Tibial nerve (tissue), 4 donors: Measurements from ENCODE around the gene KIDINS220. TPM values are rescaled to one million over a fixed set of nuclear protein-coding genes. Genes with fewer than 3 reads are reported as not detected.
"Not testable (repeated sequence)": the region's sequence is repeated elsewhere in the genome, so short reads cannot be mapped to it uniquely, and the experiment has no call there.

Source experiments
- DNase-seq, 2 donors: peaks; one replicate each; pipeline ENCODE4 v3.0.0-alpha.2; 2019; ENCODE audit warnings: low spot score in 2 of 2
- H3K27ac ChIP-seq, 4 donors: fragments of 200-600 bp; sonication (generic) in 3 of 4; one replicate each; pipeline ENCODE4 v1.5.1; 2017 to 2019; ENCODE audit warnings: mild to moderate bottlenecking in 1 of 4
- H3K27me3 ChIP-seq, 2 donors: fragments of 200-600 bp; sonication (generic) in 1 of 2; one replicate each; pipeline versions ENCODE4 v1.5.1 to v1.6.0; 2017 to 2019
- H3K36me3 ChIP-seq, 3 donors: fragments of 200-600 bp; sonication (generic); one replicate each; pipeline ENCODE4 v1.5.1; 2018 to 2019
- H3K4me1 ChIP-seq, 4 donors: fragments of 200-600 bp; sonication (generic) in 3 of 4; one replicate each; pipeline ENCODE4 v1.5.1; 2017 to 2019
- H3K4me3 ChIP-seq, 4 donors: fragments of 200-600 bp; sonication (generic) in 3 of 4; one replicate each; pipeline ENCODE4 v1.5.1; 2017 to 2019; ENCODE audit warnings: mild to moderate bottlenecking in 1 of 4, moderate library complexity in 1 of 4
- H3K9me3 ChIP-seq, 4 donors: fragments of 200-600 bp; sonication (generic) in 3 of 4; one replicate each; pipeline ENCODE4 v1.5.1; 2017 to 2019
- CTCF ChIP-seq, 5 experiments: fragments of 200-600 bp in 3 of 5; fragments of 450-650 bp in 2 of 5; sonication (generic) in 3 of 5; IDR thresholded peaks; one replicate each; pipeline ENCODE4 v1.5.1; 2016 to 2019; ENCODE audit warnings: antibody characterized with exemption in 5 of 5, mild to moderate bottlenecking in 3 of 5, moderate library complexity in 2 of 5
- EP300 ChIP-seq, 2 donors: sonication (generic); formaldehyde crosslinking; IDR thresholded peaks; one replicate each; pipeline ENCODE4 v1.6.1; 2017; ENCODE audit warnings: antibody characterized with exemption in 2 of 2, mild to moderate bottlenecking in 1 of 2
- POLR2A ChIP-seq, 2 donors: fragments of 450-650 bp; IDR thresholded peaks; one replicate each; pipeline ENCODE4 v1.6.1; 2017; ENCODE audit warnings: antibody characterized with exemption in 2 of 2, mild to moderate bottlenecking in 2 of 2, moderate library complexity in 2 of 2
- whole genome bisulfite sequencing, 2 donors: methylation state at CpG; one replicate each; pipeline ENCODE4 v1.1.5; 2018; 5-methylcytosine and 5-hydroxymethylcytosine counted together
- total RNA-seq, 4 donors: library from RNA; depleted of rRNA; stranded (reverse); fragments of >200 nt; gene quantifications; one replicate each; pipeline ENCODE4 v1.1.0, GENCODE V29; 2016

Gene KIDINS220
- total RNA-seq, 4 donors from 2014 or later: 80.1 to 131 (median 109) TPM

- Histone ChIP-seq H3K9me3 (no peaks in the 10 kb centered on the region), H3K4me3 (no peak overlapping the region), H3K36me3 (peaks cover 0 to 78% (median 8%) of the 10 kb centered on the region in 3 donors), H3K4me1 (no peaks in the 10 kb centered on the region), H3K27me3 (no peaks in the 10 kb centered on the region), H3K27ac (no peak overlapping the region)
- WGBS, 2 donors: 80 to 81% methylated on average over 9 of the region's 9 CpGs
- TF ChIP-seq EP300 (IDR thresholded peaks at IDR 0.05) (no peak), CTCF (IDR thresholded peaks at IDR 0.05) (no peak), POLR2A (IDR thresholded peaks at IDR 0.05) (no peak)
- DNase-seq: no peak
Observed at GRCh38 chr2:8729939-8730338, 107.5 kb downstream of the KIDINS220 start.

DNA sequence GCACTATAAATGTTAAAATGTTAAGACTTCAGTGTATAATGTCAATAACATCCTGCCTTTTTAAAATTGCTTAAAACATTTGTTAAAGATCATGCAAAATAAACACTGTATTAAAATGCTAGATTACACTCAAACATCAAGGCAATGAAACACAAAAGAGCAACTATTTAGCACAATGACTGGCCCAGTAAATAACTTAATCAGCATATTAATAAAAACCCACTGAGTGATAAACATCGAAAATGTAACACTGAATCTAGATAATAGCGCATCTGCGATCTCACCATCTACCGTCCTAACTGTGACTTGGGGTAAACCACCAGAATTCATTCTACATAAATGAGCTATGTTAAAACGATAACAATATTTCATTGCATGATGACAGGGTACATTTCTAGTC is 108.3 kb downstream of the KIDINS220 start:
- peaks cover 0 to 70% (median 8%) of the 10 kb centered on the region in 3 donors for H3K36me3 ChIP-seq
- WGBS, 2 donors: 68 to 78% methylated on average over 5 of the region's 5 CpGs

DNA sequence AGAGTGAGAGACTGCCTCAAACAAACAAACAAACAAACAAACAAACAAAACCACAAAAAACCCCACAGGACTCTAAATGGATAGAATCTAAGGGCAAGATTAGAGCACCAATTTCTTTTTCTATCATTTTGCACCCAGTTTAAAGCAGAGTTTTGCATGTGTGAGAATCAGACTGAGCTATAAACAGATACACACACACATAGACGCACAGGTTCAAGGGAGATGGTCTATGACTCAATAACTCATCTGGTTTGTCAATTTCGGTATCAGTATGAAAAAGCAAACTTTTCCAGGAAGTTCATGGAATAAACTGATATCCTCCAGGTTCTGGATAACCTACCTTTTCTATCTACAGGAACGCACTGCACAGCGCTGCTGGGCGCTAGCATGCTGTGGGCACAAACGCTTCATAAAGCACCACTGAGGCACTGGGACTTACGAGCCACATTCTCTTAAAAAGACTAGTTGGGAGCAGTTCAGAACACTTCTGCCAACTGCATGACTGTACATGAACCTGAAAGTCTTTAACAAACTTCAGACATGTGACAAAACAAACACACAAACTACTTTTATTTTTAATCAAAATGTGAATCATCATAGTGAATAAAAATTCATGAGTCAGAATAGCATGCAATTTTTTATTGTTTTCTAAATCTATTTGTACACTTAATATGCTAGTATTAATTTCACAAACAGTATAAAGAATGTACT is 109.0 kb downstream of the KIDINS220 start:
- Histone ChIP-seq H3K9me3 (no peaks in the 10 kb centered on the region), H3K27ac (no peak overlapping the region), H3K4me1 (no peaks in the 10 kb centered on the region), H3K27me3 (no peaks in the 10 kb centered on the region), H3K4me3 (no peak overlapping the region), H3K36me3 (peaks cover 0 to 63% (median 8%) of the 10 kb centered on the region in 3 donors)
- WGBS, 2 donors: 95 to 97% methylated on average over 7 of the region's 7 CpGs
- no peak for DNase-seq
- TF ChIP-seq POLR2A (IDR thresholded peaks at IDR 0.05): no peak
- no peak for TF ChIP-seq CTCF (IDR thresholded peaks at IDR 0.05)
- no peak for TF ChIP-seq EP300 (IDR thresholded peaks at IDR 0.05)

More for the DNA sequence above, 108.3 kb downstream of the KIDINS220 start:
- not testable (repeated sequence) for H3K4me3 ChIP-seq, H3K9me3 ChIP-seq, H3K27me3 ChIP-seq, DNase-seq, H3K4me1 ChIP-seq, H3K27ac ChIP-seq

GRCh38 chr2:8725838-8726237 is 111.6 kb downstream of the KIDINS220 start:
- TF ChIP-seq EP300 (IDR thresholded peaks at IDR 0.05): no peak
- no peak for TF ChIP-seq POLR2A (IDR thresholded peaks at IDR 0.05)
- no peak for TF ChIP-seq CTCF (IDR thresholded peaks at IDR 0.05)
- Histone ChIP-seq H3K9me3 (no peaks in the 10 kb centered on the region), H3K27me3 (no peaks in the 10 kb centered on the region), H3K4me3 (no peak overlapping the region), H3K27ac (no peak overlapping the region), H3K36me3 (peaks cover 0 to 43% (median 0%) of the 10 kb centered on the region in 3 donors), H3K4me1 (no peaks in the 10 kb centered on the region)
- no peak for DNase-seq
- WGBS, 2 donors: 82 to 85% methylated on average over 7 of the region's 7 CpGs

GRCh38 chr2:8722986-8723385 is 114.4 kb downstream of the KIDINS220 start:
- H3K4me3 ChIP-seq: no peak overlapping the region
- WGBS, 2 donors: 89 to 91% methylated on average over 10 of the region's 10 CpGs
- H3K36me3 ChIP-seq: peaks cover 0 to 15% (median 0%) of the 10 kb centered on the region in 3 donors
- DNase-seq: no peak
- H3K9me3 ChIP-seq: no peaks in the 10 kb centered on the region
- no peaks in the 10 kb centered on the region for H3K4me1 ChIP-seq
- no peak for TF ChIP-seq CTCF (IDR thresholded peaks at IDR 0.05)
- TF ChIP-seq POLR2A (IDR thresholded peaks at IDR 0.05): no peak
- no peak for TF ChIP-seq EP300 (IDR thresholded peaks at IDR 0.05)
- H3K27ac ChIP-seq: no peak overlapping the region
- no peaks in the 10 kb centered on the region for H3K27me3 ChIP-seq
